Uterus (tissue), 4 donors: ENCODE measurements around the gene SLC25A34. TPM values are rescaled to one million over a fixed set of nuclear protein-coding genes. Genes with fewer than 3 reads are reported as not detected.

Experiments
- DNase-seq, 2 donors: peaks; one replicate each; pipeline ENCODE4 v3.0.0-alpha.2; 2019 to 2020
- H3K27ac ChIP-seq, 2 donors: fragments of 200-600 bp; sonication (generic); 1 replicate in 1 of 2; 2 replicates in 1 of 2; pipeline ENCODE4 v1.5.1; 2016 to 2018
- H3K27me3 ChIP-seq, 2 donors: fragments of 200-600 bp; sonication (generic); one replicate each; pipeline ENCODE4 v1.5.1; 2018 to 2019; ENCODE audit warnings: control low read depth in 1 of 2
- H3K36me3 ChIP-seq, 2 donors: fragments of 200-600 bp; sonication (generic); one replicate each; pipeline ENCODE4 v1.5.1; 2019; ENCODE audit warnings: control low read depth in 1 of 2
- H3K4me1 ChIP-seq, 2 donors: fragments of 200-600 bp; sonication (generic); one replicate each; pipeline ENCODE4 v1.5.1; 2018 to 2019; ENCODE audit warnings: control low read depth in 1 of 2
- H3K4me3 ChIP-seq, 2 donors: fragments of 200-600 bp; sonication (generic); 1 replicate in 1 of 2; 2 replicates in 1 of 2; pipeline ENCODE4 v1.5.1; 2018 to 2019; ENCODE audit warnings: mild to moderate bottlenecking in 1 of 2
- H3K9me3 ChIP-seq, 2 donors: fragments of 200-600 bp; sonication (generic); one replicate each; pipeline ENCODE4 v1.5.1; 2019; ENCODE audit warnings: control low read depth in 1 of 2
- POLR2A ChIP-seq, 2 donors: fragments of 450-650 bp; IDR thresholded peaks; one replicate each; pipeline ENCODE4 v1.6.1; 2016; ENCODE audit warnings: antibody characterized with exemption in 2 of 2, mild to moderate bottlenecking in 1 of 2, moderate library complexity in 1 of 2
- intact Hi-C: fragments of 100-400 bp; cut with DNase I; formaldehyde crosslinking; loops from one replicate; pipeline ENCODE4 v1.15.1; 2023; ENCODE audit warnings: low total_unique reads
- total RNA-seq, 4 donors: library from RNA; depleted of rRNA in 3 of 4; stranded (reverse); fragments of >200 nt in 3 of 4; gene quantifications; one replicate each; pipeline versions ENCODE4 v1.1.0 to v1.2.4, GENCODE V29; 2014 to 2023
- TF ChIP-seq, protein P1 (sequence below), 4 experiments: fragments of 200-600 bp in 2 of 4; fragments of 450-650 bp in 2 of 4; sonication (generic) in 2 of 4; IDR thresholded peaks; one replicate each; pipeline ENCODE4 v1.5.1; 2016 to 2019; ENCODE audit warnings: antibody characterized with exemption in 4 of 4, mild to moderate bottlenecking in 2 of 4, moderate library complexity in 1 of 4
- donor health status: DM: yes; HTN: yes; CAD: no.

The SLC25A34 gene
- total RNA-seq, 4 donors from 2014 or later: 0.29 to 2.1 (median 1.6) TPM; not detected in 1

DNA sequence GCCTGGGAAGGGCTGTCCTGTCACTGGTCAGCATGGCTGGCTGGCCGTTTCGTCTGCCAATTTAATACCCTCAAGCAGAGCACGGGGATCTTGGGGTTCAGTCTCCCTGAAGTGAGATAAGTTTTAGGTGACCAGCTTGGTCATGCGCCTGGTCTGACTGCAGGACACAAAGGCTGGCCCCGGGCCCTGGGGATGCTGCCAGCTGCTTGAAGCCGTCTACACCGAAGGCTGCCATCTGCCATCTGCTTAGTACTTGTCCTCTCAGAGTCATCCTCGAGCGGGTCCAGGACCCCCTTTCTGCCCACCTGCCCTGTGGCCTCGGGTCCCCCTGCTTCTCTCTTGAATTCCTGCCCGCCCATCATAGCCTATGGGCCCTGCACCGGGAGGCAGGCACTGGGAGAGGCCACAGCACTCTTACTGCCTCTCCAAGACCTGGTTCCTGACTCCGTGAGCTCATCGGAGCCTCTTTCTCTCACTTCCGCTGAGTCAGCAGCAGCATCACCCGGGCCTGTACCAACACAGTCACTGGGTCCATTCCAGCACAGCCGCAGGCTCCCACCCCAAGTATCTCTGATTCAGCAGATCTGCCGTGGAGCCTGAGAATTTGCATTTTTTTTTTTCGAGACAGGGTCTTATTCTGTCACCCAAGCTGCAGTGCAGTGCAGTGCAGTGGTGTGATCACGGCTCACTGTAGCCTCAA lies 29.6 kb downstream of the SLC25A34 start:
- no peaks in the 10 kb centered on the region for H3K4me1 ChIP-seq
- no peak for TF ChIP-seq POLR2A (IDR thresholded peaks at IDR 0.05)
- TF ChIP-seq, protein P1, sequence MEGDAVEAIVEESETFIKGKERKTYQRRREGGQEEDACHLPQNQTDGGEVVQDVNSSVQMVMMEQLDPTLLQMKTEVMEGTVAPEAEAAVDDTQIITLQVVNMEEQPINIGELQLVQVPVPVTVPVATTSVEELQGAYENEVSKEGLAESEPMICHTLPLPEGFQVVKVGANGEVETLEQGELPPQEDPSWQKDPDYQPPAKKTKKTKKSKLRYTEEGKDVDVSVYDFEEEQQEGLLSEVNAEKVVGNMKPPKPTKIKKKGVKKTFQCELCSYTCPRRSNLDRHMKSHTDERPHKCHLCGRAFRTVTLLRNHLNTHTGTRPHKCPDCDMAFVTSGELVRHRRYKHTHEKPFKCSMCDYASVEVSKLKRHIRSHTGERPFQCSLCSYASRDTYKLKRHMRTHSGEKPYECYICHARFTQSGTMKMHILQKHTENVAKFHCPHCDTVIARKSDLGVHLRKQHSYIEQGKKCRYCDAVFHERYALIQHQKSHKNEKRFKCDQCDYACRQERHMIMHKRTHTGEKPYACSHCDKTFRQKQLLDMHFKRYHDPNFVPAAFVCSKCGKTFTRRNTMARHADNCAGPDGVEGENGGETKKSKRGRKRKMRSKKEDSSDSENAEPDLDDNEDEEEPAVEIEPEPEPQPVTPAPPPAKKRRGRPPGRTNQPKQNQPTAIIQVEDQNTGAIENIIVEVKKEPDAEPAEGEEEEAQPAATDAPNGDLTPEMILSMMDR (IDR thresholded peaks at IDR 0.05): no peak
- no peaks in the 10 kb centered on the region for H3K36me3 ChIP-seq
- intact Hi-C loops: no loop called here
- H3K4me3 ChIP-seq: no peak overlapping the region
- H3K27me3 ChIP-seq: no peaks in the 10 kb centered on the region
- H3K27ac ChIP-seq: no peak overlapping the region
- H3K9me3 ChIP-seq: no peaks in the 10 kb centered on the region
- no peak for DNase-seq

GRCh38 chr1:15767941-15768340 lies 31.9 kb downstream of the SLC25A34 start:
- Histone ChIP-seq H3K27ac (no peak overlapping the region), H3K36me3 (no peaks in the 10 kb centered on the region), H3K4me1 (no peaks in the 10 kb centered on the region), H3K9me3 (no peaks in the 10 kb centered on the region), H3K4me3 (no peak overlapping the region), H3K27me3 (no peaks in the 10 kb centered on the region)
- no peak for TF ChIP-seq POLR2A (IDR thresholded peaks at IDR 0.05)
- TF ChIP-seq, protein P1 (IDR thresholded peaks at IDR 0.05): no peak
- intact Hi-C loops: no loop called here
- DNase-seq: no peak

DNA sequence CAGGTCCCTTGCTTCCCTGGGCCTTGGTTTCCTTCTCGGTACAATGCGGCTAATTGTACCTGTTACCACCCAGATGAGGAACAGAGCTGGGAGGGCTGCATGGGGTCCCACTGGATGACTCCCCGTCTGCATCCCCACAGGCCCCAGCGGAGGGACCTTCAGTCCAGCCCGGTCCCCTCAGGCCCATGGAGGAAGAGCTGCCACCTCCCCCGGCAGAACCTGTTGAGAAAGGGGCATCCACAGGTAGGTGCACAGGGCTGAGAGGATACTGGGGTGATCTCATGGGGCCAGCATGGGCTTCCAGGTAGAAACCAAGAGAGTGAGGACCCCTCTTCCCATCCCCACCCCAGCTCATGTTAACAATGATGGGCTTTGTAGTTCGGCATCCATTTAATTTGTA lies 32.3 kb downstream of the SLC25A34 start:
- Histone ChIP-seq H3K4me1 (no peaks in the 10 kb centered on the region), H3K9me3 (no peaks in the 10 kb centered on the region), H3K36me3 (no peaks in the 10 kb centered on the region), H3K27ac (no peak overlapping the region), H3K27me3 (no peaks in the 10 kb centered on the region), H3K4me3 (no peak overlapping the region)
- no peak for DNase-seq
- intact Hi-C loops: no loop called here
- TF ChIP-seq, protein P1 (IDR thresholded peaks at IDR 0.05): no peak
- TF ChIP-seq POLR2A (IDR thresholded peaks at IDR 0.05): no peak

- no peaks in the 10 kb centered on the region for H3K27me3 ChIP-seq
- intact Hi-C loops: no loop called here
- no peak for DNase-seq
- H3K9me3 ChIP-seq: no peaks in the 10 kb centered on the region
- H3K4me3 ChIP-seq: no peak overlapping the region
- no peak for TF ChIP-seq POLR2A (IDR thresholded peaks at IDR 0.05)
- TF ChIP-seq, protein P1 (IDR thresholded peaks at IDR 0.05): no peak
- H3K4me1 ChIP-seq: no peaks in the 10 kb centered on the region
- H3K36me3 ChIP-seq: no peaks in the 10 kb centered on the region
- no peak overlapping the region for H3K27ac ChIP-seq
Measured at GRCh38 chr1:15770313-15770962, 34.4 kb downstream of the SLC25A34 start.

GRCh38 chr1:15771836-15772515 lies 35.9 kb downstream of the SLC25A34 start:
- Histone ChIP-seq H3K9me3 (no peaks in the 10 kb centered on the region), H3K4me3 (no peak overlapping the region), H3K27me3 (no peaks in the 10 kb centered on the region), H3K36me3 (no peaks in the 10 kb centered on the region), H3K27ac (no peak overlapping the region), H3K4me1 (no peaks in the 10 kb centered on the region)
- TF ChIP-seq POLR2A (IDR thresholded peaks at IDR 0.05): no peak
- TF ChIP-seq, protein P1 (IDR thresholded peaks at IDR 0.05): no peak
- intact Hi-C loops: no loop called here
- DNase-seq: no peak
